ENCODE results near the gene C4BPB.

C4BPB gene

DNA sequence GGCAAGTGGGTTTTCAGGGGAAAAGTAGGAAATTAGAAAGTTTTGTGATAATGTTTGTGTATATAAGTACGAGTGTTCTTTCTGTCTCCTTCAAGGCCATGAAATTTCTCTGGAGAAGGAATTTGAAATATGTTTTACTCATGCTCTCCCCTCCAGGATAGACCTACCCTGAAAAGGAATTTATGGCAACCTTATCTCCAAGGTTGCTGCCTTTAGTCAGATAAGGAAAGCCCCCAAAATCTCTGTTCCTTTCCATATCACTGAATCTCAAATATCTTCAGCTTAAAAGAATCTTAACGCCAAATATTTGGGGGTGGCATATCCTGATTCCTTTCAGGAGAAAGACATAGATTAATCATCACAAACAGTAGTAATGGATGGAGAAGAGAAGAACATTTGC lies 499 bp upstream of the C4BPB start:
- no peak for DNase-seq

DNA sequence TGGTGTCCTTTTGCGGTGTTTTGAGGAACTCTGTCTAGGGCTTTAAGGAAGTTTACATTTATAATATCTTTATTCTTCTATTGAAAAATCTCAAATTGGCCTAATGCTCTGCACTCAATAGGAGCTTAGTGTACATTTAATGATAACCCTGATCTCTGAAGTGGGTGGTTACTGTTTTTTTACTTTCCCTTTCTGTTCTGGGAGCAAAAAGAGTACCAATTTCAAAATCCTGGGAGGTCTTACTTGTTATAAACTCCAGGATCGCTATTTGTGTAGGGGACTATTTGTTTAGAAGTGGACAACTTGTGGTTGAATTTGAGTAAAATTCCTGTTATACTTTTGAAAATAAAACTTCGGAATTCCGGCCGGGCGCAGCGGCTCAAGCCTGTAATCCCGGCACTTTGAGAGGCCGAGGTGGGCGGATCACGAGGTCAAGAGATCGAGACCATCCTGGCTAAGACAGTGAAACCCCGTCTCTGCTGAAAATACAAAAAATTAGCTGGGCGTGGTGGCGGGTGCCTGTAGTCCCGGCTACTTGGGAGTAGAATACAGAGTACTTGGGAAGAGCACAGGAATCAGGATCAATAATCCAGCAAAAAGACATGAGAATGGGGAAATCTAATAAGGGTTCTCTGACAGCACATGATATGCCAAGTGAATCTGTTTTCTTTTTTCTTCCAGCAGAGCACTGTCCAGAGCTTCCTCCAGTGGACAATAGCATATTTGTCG lies 1.1 kb downstream of the C4BPB start:
- no peak for DNase-seq

DNA sequence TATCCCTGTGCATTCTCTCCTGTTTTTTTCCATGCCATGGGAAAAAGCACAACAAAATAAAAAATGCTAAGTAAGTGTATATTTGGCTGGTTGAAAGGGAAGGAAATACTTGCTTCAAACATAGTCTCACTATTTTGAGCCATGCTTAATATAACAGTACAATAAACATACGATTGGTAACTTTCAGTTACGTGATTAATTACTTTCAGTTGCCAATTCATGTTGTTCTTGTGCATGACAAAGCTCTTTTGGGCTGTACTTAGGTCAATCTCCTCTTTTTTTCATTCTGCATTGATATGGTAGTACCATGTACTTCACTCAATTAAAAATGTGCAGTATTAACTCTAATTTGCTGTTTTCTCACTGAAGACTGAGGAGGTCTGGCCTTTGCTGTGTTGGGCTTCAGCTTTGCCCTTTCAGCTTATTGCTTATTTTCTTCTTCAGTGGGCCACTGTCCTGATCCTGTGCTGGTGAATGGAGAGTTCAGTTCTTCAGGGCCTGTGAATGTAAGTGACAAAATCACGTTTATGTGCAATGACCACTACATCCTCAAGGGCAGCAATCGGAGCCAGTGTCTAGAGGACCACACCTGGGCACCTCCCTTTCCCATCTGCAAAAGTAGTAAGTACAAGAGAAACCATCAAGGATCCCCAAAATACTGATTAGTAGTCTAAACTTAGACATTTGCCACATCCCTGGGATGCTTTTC lies 2.7 kb downstream of the C4BPB start:
- DNase-seq: no peak

DNA sequence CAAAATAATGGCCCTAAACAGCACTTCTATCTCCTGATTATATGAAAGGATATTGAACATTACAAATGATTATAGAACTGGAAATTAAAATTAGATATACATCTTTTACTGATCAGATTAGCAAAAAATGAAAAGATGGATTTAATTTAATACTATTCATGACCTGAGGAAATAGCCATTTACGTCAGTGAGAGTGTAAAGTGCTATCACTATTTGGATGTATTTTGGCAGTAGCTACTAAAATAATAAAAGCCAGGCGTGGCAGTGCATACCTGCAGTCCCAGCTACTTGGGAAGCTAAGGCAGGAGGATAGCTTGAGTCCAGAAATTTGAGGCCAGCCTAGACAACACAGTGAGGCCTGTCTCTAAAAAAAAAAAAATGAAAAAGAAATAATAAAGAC lies 5.3 kb downstream of the C4BPB start:
- no peak for DNase-seq

DNA sequence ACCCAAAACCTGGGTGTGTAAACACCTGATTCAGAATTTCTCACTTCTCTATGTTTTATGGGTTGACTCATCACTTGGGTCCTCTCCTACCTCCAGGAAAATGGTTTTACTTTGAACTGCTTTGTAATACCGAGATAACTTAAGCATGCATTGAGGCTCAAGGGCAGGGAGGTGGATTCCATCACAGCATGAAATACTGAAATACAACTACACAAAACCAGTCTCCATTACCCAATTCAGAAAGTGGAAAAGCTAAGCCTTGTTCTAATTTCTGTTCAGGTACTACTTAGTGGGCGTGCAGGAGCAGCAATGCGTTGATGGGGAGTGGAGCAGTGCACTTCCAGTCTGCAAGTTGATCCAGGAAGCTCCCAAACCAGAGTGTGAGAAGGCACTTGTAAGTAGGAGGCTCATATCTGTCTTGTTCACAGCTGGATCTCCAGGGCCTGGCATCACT lies 9.2 kb downstream of the C4BPB start:
- no peak for DNase-seq

DNA sequence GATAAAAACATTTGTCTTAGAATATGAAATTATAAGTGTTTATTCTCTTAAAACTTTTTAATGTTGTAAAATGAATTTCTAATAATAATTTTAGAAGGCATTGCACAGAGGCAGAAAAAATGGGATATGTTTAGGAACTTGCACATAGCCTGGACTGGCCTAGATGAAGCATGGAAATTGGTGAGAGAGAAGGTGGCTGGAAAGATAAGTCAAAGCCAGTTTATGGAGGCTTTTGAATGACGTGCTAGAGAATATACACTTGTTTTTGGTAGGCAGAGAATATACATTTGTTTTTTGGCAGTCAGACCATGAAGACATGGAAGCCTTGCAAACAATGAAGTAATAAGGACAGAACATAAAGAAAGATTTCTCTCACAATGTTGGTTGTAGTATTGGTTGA lies 13.1 kb downstream of the C4BPB start:
- no peak for DNase-seq

DNA sequence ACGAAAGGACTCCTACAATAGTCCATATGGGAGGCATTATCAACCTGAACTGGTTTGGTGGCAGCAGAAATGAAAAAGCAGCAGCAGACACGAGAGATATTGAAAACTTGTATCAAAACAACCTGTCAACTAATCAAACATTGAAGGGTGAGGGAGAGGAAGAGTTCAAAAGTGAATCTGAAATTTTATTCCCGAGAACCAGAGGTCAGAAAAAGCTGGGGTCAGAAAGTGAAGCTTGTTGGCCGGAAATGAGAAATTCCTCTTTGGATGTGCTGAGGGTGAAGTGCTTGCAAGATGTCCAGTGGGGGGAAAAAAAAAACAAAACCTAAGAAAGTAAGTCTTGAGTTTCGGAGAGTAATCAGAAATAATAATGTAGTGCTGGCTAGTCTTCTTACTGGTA lies 13.5 kb downstream of the C4BPB start:
- DNase-seq: no peak

DNA sequence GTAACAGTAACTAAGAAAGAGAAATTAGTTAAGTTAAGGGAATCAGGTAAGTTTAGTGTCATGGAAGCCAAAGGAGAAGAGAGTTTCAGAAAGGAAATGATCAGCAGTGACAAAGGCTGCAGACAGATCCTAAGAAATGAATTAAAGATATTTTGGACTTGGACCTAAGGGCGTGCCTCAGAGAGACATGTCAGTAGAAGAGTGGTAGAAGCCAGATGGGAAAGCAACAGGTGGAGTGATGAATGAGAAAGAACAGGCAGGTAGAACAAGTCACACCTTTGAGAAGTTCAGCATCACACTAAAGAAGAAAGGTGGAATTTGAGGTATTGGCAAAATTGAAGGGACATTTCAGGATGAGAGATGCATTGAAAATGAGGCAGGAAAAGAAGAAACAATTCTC lies 14.0 kb downstream of the C4BPB start:
- DNase-seq: no peak

DNA sequence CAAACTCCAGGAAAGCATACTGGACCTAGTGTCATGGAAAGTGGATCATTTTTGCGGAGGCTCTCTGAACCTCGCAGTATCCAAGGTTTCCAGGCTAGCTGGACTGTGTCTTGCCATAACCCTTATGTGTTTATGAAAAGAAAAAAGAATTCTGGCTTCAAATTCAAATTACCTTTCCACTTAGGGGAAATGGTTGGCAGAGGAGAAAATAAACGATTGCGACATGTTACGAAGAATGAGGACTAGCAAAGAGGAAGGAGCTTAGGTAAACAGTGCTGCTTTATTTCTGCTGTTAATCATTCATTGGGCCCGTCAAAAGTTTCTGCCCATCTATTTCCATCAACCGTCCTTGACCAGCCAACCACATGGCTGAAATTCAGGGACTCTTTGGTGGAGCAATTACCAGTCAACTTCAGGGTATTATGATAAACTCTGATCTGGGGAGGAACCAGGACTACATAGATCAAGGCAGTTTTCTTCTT lies 15.3 kb downstream of the C4BPB start, which contains the start of gene C4BPA:
TSS of gene C4BPA (plus strand) at position 342 of the 482 bp plus-strand sequence. CDS start 8,793 bp downstream, outside the sequence.
- no peak for DNase-seq

DNA sequence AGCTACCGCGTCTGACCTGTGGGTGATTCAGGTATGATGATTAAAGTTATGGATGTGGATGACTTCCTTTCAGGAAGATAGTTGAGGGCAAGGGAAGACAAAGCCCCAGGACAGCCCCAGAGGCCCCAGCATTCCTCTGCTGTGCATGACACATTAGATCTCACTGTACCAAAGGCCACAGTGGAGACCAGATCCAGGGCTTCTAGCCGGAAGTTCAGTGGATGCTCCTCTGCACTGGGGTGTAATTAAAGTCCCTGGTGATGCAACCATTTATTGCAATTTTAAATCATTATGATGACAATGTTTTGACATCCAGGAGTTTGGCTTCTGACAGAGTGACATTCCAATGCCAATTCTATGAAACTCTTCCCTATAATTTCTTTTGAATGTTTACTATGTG lies 20.3 kb downstream of the C4BPB start:
- no peak for DNase-seq

DNA sequence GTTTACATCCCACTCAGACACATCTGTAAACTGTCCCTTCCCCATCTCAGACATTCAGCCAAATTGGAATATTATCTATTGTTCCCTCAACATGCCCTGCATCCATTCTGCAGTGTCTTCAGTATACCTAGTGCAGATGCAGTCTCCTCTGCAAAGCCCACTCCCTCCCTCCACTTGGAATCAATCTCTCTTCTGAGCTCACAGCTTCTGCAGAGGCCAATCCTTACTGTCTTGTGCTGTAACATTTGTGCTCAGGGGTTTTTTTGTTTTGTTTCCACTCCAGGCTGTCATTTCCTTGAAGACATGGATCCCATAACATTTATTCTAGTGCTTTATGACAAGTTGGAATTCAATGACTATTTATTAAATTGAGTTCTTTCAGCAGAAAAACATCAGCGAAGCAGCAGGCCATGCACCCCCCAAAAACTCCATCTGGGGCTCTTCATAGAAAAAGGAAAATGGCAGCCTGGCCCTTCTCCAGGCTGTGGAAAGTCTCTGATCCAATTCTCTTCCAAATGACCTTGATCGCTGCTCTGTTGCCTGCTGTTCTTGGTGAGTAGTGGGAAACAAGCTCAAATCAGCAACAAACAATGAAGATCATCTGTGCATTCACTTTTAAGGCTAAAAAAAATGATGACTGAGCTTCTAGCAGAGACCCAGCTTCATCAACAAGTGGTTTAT lies 24.1 kb downstream of the C4BPB start:
- DNase-seq: no peak

DNA sequence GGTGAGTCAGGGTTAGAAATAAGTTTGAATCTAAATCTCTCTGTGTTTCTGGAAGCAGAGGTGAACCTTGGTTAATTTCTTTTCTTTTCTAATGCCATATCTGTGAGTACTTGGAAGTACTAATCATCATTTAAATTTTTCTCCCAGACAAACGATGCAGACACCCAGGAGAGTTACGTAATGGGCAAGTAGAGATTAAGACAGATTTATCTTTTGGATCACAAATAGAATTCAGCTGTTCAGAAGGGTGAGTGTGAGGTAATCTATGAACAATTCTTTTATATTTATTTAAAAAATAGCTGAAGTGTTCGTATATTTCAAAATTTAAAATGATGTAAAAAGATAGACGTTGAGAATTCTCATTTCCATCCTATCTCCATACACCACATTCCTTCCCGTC lies 26.6 kb downstream of the C4BPB start:
- DNase-seq: no peak

DNA sequence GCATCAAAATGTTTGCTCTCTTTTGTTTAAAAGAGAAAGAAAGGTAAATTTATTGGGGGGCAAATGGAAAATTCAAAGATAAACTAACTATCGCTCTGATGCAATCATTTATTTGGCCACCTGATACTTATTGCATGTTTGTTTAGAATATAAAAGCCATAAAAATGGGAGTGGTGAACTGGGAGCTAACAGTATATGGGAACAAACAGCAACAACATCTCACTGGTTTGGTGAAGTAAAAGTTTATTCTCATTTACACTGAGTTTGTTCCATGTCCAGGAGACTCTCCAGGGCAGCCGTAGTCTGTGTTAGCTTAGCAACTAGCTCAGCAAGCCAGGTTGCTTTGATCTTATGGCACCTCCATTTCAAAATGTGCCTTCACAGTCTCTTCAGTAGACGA lies 35.7 kb downstream of the C4BPB start:
- no peak for DNase-seq

DNA sequence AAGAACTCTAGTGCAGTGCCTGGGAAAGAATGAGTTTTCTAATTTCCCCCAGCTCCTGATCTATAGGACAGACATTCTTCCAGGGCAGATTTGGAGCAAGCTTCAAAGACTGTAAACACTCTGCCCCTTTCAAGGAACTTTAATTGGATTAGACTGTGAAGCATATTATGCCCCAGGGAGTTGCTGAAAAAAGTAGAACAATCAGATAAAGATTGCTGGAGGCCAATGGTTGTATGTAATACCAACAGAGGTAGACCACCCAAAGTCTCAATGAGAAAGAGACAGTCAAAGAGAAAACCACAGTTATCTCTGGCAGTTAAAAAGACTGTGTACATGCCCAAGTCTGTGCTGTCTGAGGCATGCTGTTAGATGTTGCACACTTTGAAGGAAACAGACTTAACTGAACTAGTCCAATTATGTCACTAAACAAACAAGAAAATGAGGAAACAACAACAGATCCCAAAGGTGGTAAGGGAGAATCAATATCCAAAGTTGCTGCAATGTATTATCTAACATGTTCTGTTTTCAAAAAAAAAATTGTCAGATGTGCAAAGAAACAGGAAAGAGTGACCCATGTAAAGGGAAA lies 39.8 kb downstream of the C4BPB start:
- no peak for DNase-seq

DNA sequence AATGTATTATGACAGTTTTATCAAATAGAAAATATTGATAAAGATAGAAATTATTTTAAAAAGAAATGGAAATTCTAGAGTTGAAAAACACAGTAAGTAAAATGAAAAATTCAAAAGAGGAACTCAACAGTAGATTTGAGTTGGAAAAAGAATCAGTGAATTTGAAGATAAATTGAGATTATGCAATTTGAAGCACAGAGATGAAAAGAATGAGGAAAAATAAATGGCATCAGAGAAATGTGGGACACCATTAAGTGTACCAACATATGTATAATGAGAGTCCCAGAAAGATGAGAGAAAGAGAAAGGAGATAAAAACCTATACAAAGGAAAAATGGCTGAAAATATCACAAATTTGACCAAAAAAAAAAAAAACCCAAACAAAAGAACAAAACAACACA lies 40.4 kb downstream of the C4BPB start:
- DNase-seq: no peak

DNA sequence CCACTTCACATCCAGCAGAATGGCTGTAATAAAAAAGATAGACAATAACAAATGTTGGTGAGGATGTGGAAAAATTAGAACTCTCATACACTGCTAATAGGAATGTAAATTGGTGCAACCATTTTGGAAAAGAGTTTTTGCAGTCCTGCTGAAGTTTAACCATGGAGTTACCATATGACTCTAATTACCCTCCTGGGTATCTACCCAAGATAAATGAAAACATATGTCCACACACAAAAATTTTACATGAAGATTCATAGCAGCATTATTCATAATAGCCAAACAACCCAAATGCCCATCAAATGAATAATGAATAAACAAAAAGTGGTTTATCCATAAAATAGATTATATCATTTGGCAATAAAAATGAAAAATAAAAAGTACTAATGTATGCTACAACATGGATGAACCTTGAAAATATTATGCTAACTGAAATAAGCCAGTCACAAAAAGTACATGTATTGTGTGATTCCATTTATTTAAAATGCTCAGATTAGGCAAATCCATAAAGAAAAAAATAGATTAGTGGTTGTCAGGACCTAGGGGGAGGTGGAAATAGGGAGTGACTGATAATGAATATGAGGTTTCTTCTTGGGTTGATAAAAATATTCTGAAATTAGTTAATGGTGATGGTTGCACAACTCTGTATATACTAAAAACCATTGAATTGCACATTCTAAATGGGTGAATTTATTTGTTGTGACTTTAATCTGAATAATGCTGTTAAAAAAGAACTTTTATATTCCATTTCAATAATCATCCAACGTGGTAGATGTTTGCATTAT lies 41.8 kb downstream of the C4BPB start:
- no peak for DNase-seq

DNA sequence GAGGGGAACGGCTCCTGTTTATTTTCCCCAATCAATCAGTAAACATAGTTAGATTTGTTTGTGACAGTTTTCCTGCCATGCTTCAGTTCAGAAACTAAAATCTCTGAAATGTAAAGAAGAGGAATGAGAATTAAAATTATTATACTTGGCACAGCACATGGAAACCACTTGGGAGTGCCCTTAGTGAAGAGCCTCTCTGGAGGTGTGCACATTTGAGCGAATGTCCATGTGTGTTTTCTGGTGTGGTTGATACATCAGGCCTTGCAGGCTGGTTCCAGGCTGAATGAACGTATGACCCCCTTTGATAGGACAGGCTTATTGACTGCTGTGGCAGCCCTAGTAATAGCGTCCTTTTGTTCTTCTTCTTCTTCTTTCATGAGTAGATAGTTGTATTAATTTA lies 42.5 kb downstream of the C4BPB start:
- no peak for DNase-seq

DNA sequence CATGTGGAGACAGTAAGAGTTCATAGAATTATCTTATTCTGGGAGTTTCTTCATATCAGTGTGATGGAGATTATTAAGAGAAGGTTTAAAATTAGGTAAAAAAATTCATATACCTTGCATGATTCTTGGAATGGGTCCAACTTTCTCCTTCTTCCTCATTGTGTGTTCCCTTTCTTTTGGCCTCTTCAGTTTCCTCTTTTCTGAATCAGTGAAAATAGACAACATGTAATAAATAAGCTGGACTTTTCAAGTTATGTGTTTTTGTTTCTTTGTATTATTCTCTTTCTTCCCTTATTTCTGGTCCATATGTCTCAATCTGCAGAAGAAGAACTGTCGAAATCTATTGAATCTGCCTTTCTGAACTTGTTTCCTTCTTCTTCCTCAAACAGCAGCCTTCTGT lies 45.9 kb downstream of the C4BPB start:
- DNase-seq: no peak

DNA sequence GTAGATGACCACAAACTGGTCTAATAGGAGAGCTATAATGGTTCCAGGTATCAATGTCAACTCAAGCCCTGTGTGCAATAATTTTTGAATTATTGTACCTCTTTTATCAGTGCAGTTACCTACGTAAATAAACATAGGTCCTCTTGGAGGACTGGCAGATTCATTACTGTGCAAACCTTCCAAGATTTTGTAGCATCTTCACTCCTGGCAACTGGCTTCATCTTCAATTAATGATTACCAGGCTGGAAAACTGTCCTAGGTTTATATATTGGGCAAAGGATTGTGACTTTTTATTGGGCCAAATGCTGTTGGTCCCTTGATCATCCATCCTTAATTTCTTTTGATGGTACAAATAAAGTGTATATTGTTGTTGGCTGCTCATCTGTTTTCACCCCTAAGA lies 51.0 kb downstream of the C4BPB start:
- no peak for DNase-seq

DNA sequence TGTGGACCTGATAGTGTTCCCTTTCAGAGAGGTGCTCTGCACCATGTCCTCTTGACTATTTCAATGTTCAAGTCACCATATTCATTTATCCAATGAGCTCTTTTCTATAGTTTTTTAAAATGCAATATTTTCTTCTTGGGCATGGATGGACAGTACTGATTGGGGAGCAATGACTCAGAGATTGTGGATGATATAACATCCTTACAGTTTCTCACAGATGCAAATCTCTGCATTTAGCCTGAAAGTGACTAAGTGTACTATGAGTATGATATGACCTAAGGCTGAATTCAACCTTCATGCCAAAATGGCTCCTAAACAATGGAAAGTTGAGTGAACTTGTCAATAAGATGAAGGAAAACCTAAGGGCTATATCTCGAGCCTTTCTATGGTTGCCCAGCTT lies 51.9 kb downstream of the C4BPB start:
- no peak for DNase-seq

DNA sequence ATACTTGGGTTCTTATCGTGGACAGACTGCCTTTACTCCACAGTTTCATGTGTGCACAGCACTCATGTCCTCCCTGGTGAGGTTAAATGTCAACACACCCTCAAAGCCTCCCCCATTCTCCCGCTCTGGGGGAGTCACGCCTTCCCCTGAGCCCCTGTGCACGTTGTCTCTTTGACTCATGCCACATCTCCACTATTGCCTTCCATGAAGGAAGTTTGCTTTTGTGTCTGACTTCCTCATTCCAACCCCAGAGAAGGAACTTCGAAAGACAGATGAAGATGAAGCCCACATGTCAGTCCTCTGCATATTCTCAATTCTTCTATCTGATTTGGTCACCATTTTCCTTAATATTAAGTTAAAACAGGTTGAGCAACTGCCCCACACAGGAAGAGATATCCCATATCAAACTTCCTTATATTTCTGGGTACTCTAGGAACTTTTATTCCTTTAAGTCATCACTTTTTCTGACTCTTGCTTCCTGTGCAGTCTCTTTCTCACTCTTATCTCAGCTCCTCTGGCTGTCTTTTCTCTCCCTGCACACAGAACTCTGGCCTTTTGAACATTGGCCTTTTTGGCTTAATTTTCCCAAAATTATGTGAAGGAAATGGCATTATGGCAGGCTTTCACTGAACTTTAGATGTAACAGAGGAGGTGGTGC lies 56.9 kb downstream of the C4BPB start:
- DNase-seq: no peak

Measured in GF-D8 (cell line).